Mammary epithelial cell (primary cell): Measurements from ENCODE around the gene IQSEC1.

Experiments
- CTCF ChIP-seq, 2 donors: IDR thresholded peaks in 1 of 2; conservative IDR thresholded peaks in 1 of 2; 2 replicates each; pipeline ENCODE4 v1.5.1; 2011 to 2012; ENCODE audit warnings: inconsistent platforms in 2 of 2, low read length in 2 of 2, mild to moderate bottlenecking in 2 of 2, control low read depth in 1 of 2, low read depth in 1 of 2; ENCODE audit not compliant: insufficient read depth in 1 of 2; ENCODE audit errors: extremely low read depth in 1 of 2
- EZH2 ChIP-seq: IDR thresholded peaks from 2 replicates; pipeline ENCODE4 v1.6.1; 2012; ENCODE audit warnings: low read length, inconsistent platforms, borderline replicate concordance

DNA sequence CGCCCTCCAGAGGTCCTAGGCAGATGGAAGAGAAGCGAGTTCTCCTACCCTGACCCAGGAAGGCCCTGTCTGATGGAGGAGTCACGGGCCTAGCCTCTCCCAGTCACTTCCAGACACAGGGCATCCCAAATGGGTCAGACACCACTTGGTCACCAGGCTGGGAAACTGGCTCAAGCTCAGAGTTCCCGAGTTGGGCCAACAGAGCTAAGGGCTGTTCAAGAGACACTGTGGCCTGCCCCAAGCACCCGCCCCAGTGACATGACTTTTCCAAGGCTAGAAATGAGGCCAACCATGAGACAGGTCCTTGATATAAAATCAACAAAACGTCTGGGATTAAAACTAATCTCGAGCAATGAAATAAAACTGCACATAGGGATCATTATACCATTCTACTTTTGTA, 113.8 kb downstream of the IQSEC1 start:
- TF ChIP-seq CTCF (conservative IDR thresholded peaks at IDR 0.05 in 1 of 2, IDR thresholded peaks at IDR 0.05 in 1 of 2; ENCODE audit: extremely low read depth in 1 of 2, insufficient read depth in 1 of 2, low read depth in 1 of 2, low read length in 2 of 2) (no peak), EZH2 (no peak)
